ENCODE measurements around the gene CHKA.

Gene CHKA

DNA sequence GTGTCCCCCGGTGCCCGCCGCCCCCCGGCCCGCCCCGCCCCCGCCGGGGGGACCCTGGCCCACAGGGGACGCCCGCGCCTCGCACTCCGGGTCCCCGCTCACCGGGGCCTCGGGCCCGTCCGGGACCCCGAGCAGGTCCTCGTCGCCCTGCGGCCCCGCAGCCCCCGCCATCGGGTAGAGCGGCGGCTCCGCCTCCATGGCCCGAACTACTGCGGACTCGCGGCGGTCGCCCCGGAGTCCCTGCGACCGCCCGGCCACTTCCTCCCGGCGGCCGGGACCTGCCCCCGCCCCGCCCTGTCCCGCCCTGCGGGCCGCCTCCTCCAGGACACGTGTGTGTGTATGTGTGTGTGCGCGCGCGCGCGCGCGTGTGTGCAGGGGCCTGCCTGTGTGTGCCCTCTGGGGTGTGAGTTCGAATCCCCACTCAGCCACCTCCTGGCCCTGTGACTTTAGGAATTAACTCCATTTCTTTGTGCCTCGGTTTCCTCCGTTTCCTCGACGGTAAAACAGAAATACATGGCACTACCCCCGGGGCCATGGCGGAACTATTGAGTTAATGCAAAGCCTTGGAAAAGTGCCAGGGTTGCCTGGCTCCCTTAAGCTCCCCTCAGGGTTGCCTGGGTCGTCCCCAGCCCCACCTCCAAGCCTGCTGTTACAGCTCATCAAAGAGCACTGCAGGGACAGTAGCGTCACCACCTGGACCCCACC lies 117.2 kb downstream of the CHKA start, which contains the start of gene UNC93B1:
Gene UNC93B1, minus strand, starts transcription at position 252 of the 705 bp plus-strand sequence. Its CDS starts 54 bp downstream, at position 198.
- peaks cover 3% of the 10 kb centered on the region for H3K27me3 ChIP-seq (ENCODE audit: insufficient read depth, insufficient read length)
- peak; percentile 62 for DNase-seq (ENCODE audit: low read depth, low spot score)
- H3K9ac ChIP-seq (ENCODE audit: insufficient read length, low read depth): peak within 1 kb of the TSS; percentile 79
- H3K4me3 ChIP-seq (ENCODE audit: insufficient read length, low read depth): peak within 1 kb of the TSS; percentile 60
- H3K4me1 ChIP-seq (ENCODE audit: insufficient read depth, insufficient read length): peaks cover 14% of the 10 kb centered on the region
- no peaks in the 10 kb centered on the region for H3K36me3 ChIP-seq (ENCODE audit: insufficient read depth, insufficient read length, low read length)
- H3K9me3 ChIP-seq (ENCODE audit: insufficient read depth, low read length): no peaks in the 10 kb centered on the region
- TF ChIP-seq YY1 (IDR thresholded peaks at IDR 0.05; ENCODE audit: insufficient read depth, insufficient read length): no peak
- TF ChIP-seq SUZ12 (IDR thresholded peaks at IDR 0.05; ENCODE audit: extremely low read depth, insufficient read depth, insufficient read length): no peak
- no peak for TF ChIP-seq ZNF274 (IDR thresholded peaks at IDR 0.05; ENCODE audit: low read depth, low read length)

DNA sequence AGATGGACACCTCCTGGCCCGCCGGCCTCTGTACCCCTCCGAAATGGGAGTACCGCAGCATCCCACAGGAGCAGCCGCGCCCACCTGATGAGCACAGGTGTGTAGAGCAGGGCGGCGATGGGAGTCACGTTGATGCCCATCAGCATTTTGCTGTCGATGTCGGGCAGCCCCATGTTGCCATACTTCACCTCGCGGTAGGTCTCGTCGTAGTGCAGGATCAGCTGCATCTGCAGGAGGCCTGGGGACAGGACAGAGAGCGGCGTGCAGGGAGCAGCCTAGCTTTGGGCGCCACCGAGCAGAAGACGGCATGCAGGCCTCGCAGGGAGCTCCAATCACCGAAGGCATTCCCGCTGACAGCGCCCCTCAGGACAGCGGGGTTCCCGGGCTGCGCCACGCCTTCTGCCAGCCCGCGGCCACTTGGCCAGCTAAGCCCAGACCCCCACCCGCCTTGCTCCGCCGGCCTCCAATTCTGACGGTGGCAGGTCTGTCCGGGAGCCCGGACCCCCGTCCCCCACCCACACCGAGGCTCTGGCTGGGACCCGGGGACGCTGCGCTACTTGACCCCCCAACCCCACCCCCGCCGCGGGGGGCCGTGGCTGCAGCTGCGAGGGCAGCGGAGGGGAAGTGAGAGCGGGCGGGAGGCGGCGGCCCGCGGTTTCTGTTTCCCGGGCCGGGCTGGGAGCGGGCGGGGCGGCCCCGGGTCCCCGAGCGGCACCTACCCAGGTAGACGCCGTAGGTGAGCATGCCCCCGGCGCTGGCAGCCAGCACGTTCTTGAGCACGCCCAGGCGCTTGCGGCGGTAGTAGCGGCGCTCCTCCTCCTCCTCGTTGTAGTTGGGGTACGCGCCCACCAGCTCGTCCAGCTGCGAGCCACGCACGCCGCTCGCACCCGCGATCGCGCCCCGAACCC lies 118.0 kb downstream of the CHKA start:
- Histone ChIP-seq H3K9ac (ENCODE audit: insufficient read length, low read depth) (peak overlapping the region; percentile 79), H3K9me3 (ENCODE audit: insufficient read depth, low read length) (no peaks in the 10 kb centered on the region), H3K4me3 (ENCODE audit: insufficient read length, low read depth) (peak overlapping the region; percentile 60), H3K27me3 (ENCODE audit: insufficient read depth, insufficient read length) (peaks cover 3% of the 10 kb centered on the region), H3K4me1 (ENCODE audit: insufficient read depth, insufficient read length) (peaks cover 13% of the 10 kb centered on the region), H3K36me3 (ENCODE audit: insufficient read depth, insufficient read length, low read length) (peaks cover 3% of the 10 kb centered on the region)
- DNase-seq (ENCODE audit: low read depth, low spot score): no peak
- TF ChIP-seq YY1 (IDR thresholded peaks at IDR 0.05; ENCODE audit: insufficient read depth, insufficient read length) (no peak), SUZ12 (IDR thresholded peaks at IDR 0.05; ENCODE audit: extremely low read depth, insufficient read depth, insufficient read length) (no peak), ZNF274 (IDR thresholded peaks at IDR 0.05; ENCODE audit: low read depth, low read length) (no peak)
